Endothelial cell of umbilical vein (primary cell): Measurements from ENCODE around the gene PKP3. TPM values are rescaled to one million over a fixed set of nuclear protein-coding genes. Genes with fewer than 3 reads are reported as not detected.

ENCODE experiments used
- BruUV-seq: library from RNA; stranded (reverse); fragments of 400-500 nt; replicated peaks from 2 replicates; lab custom pipeline; 2021; lab: Mats Ljungman, UMichigan
- CTCF ChIA-PET: fragments of 300-600, 350-600 bp; sonication (Branson Sonifier 250); formaldehyde crosslinking; loops from one replicate; lab custom pipeline; 2021; ENCODE audit warnings: antibody characterized with exemption, inconsistent platforms; lab: Charles Lee
- POLR2A ChIA-PET: fragments of 300-600, 350-600 bp; sonication (Branson Sonifier 250); formaldehyde crosslinking; loops from one replicate; lab custom pipeline; 2021; ENCODE audit warnings: antibody characterized with exemption, inconsistent platforms; lab: Charles Lee
- DNase-seq: peaks from one replicate; pipeline ENCODE4 v3.0.0-alpha.2; 2011; ENCODE audit warnings: low read depth, low spot score
- FAIRE-seq: peaks from 2 replicates; lab custom pipeline; 2011; peaks lifted over from hg19 to GRCh38; lab: Jason Lieb, UNC
- H2AFZ ChIP-seq: 2 replicates; pipeline ENCODE4 v1.6.0; 2012; ENCODE audit warnings: low read depth, low read length, control low read depth, inconsistent platforms
- H3K27ac ChIP-seq: 2 replicates; pipeline ENCODE4 v1.5.1; 2011; ENCODE audit warnings: low read depth, mild to moderate bottlenecking, control low read depth, low read length, moderate library complexity; ENCODE audit not compliant: insufficient read depth
- H3K27me3 ChIP-seq, 2 experiments: 2 replicates each; pipeline versions ENCODE4 v1.6.0 to v1.6.1; 2011; ENCODE audit warnings: low read length in 2 of 2, mixed read lengths in 1 of 2; ENCODE audit not compliant: control insufficient read depth in 2 of 2, insufficient read depth in 2 of 2
- H3K36me3 ChIP-seq, 2 experiments: 2 replicates in 1 of 2; 3 replicates in 1 of 2; pipeline ENCODE4 v1.5.1; 2011; ENCODE audit warnings: low read length in 2 of 2, mild to moderate bottlenecking in 1 of 2, moderate library complexity in 1 of 2; ENCODE audit not compliant: control insufficient read depth in 2 of 2, insufficient read depth in 2 of 2; ENCODE audit errors: extremely low read depth in 1 of 2
- H3K4me1 ChIP-seq: 3 replicates; pipeline ENCODE4 v1.5.1; 2011; ENCODE audit warnings: mild to moderate bottlenecking, low read length; ENCODE audit not compliant: control insufficient read depth, insufficient read depth; ENCODE audit errors: extremely low read depth
- H3K4me2 ChIP-seq: 2 replicates; pipeline ENCODE4 v1.6.1; 2011; ENCODE audit warnings: low read length, control low read depth, mixed read lengths; ENCODE audit not compliant: insufficient read depth
- H3K4me3 ChIP-seq, 3 experiments: fragments of 200-600 bp in 1 of 3; sonication (generic), shearing (Covaris generic) in 1 of 3; replicated peaks in 1 of 3; 2 replicates each; pipeline ENCODE4 v1.5.1; 2011 to 2016; ENCODE audit warnings: control low read depth in 3 of 3, low read length in 3 of 3, mild to moderate bottlenecking in 2 of 3, inconsistent platforms in 1 of 3, low read depth in 1 of 3, moderate library complexity in 1 of 3; ENCODE audit not compliant: insufficient read depth in 1 of 3
- H3K79me2 ChIP-seq: 2 replicates; pipeline ENCODE4 v1.6.0; 2012; ENCODE audit warnings: low read length, inconsistent platforms; ENCODE audit not compliant: control insufficient read depth, insufficient read depth
- H3K9ac ChIP-seq: replicated peaks from 2 replicates; pipeline ENCODE3; 2011; ENCODE audit warnings: low read length, control low read depth; ENCODE audit not compliant: insufficient read depth; ENCODE audit errors: extremely low read depth
- H3K9me1 ChIP-seq: replicated peaks from 3 replicates; pipeline ENCODE4 v1.6.0; 2011; ENCODE audit warnings: mild to moderate bottlenecking, low read length; ENCODE audit not compliant: control insufficient read depth, insufficient read depth; ENCODE audit errors: extremely low read depth
- H3K9me3 ChIP-seq: replicated peaks from 2 replicates; pipeline ENCODE4 v1.5.1; 2012; ENCODE audit warnings: low read length, inconsistent platforms; ENCODE audit not compliant: control insufficient read depth, insufficient read depth
- H4K20me1 ChIP-seq: replicated peaks from 2 replicates; pipeline ENCODE3; 2011; ENCODE audit warnings: mild to moderate bottlenecking, low read length; ENCODE audit not compliant: control insufficient read depth, insufficient read depth; ENCODE audit errors: extremely low read depth
- EZH2 ChIP-seq: IDR thresholded peaks from 2 replicates; pipeline ENCODE4 v1.6.1; 2012; ENCODE audit warnings: borderline replicate concordance, low read depth, mild to moderate bottlenecking, moderate library complexity, low read length, inconsistent platforms; ENCODE audit not compliant: severe bottlenecking
- FOS ChIP-seq: IDR thresholded peaks from 2 replicates; pipeline ENCODE4 v1.6.1; 2011; ENCODE audit warnings: mild to moderate bottlenecking, low read length, moderate library complexity, borderline replicate concordance; ENCODE audit not compliant: insufficient read depth
- GATA2 ChIP-seq: IDR thresholded peaks from 2 replicates; pipeline ENCODE4 v1.7.0; 2011; ENCODE audit warnings: low read depth, mild to moderate bottlenecking, moderate library complexity, mixed read lengths, low read length; ENCODE audit not compliant: insufficient read length, insufficient read depth
- JUN ChIP-seq: IDR thresholded peaks from 2 replicates; pipeline ENCODE4 v1.6.1; 2011; ENCODE audit warnings: borderline replicate concordance, low read depth; ENCODE audit not compliant: insufficient read length, insufficient read depth
- MYC ChIP-seq: IDR thresholded peaks from one replicate; pipeline ENCODE4 v1.6.1; 2011; ENCODE audit warnings: mild to moderate bottlenecking, low read depth, low read length
- POLR2A ChIP-seq: IDR thresholded peaks from 2 replicates; pipeline ENCODE4 v1.6.1; 2012; ENCODE audit warnings: low read depth, mild to moderate bottlenecking, control low read depth, low read length
- POLR2AphosphoS5 ChIP-seq: IDR thresholded peaks from 2 replicates; pipeline ENCODE4 v1.6.1; 2012; ENCODE audit warnings: low read depth, mild to moderate bottlenecking, control low read depth, low read length, moderate library complexity; ENCODE audit not compliant: insufficient read depth
- dilution Hi-C: fragments of 300-500 bp; cut with MboI; formaldehyde crosslinking; loops from one replicate; pipeline ENCODE4 v1.15.0; 2019; ENCODE audit warnings: low sequenced_read_pairs; ENCODE audit not compliant: extremely low pct_ligation_motif_present
- intact Hi-C: fragments of 100-400 bp; cut with micrococcal nuclease; formaldehyde crosslinking; loops from one replicate; pipeline ENCODE4 v1.10.0; 2022
- polyA plus RNA-seq, 4 experiments: library from polyadenylated mRNA; depleted of rRNA in 3 of 4; stranded (reverse) in 3 of 4; unstranded in 1 of 4; fragments of >200 nt; gene quantifications; 2 replicates each; pipeline versions ENCODE4 v1.2.1 to v1.2.3, GENCODE V29; 2011 to 2012; ENCODE audit warnings: missing spikeins in 1 of 4
- small RNA-seq: library from RNA; depleted of rRNA; stranded (forward); fragments of <200 nt; gene quantifications from one replicate; pipeline ENCODE3, GENCODE V24; 2012; ENCODE audit warnings: low replicate concordance, low read depth; ENCODE audit not compliant: insufficient read depth, insufficient read length
- total RNA-seq: library from RNA; stranded (reverse); gene quantifications from 2 replicates; pipeline ENCODE4 v1.2.3, GENCODE V29; 2021
- TF ChIP-seq, protein P1 (sequence below), 2 donors: IDR thresholded peaks; 1 replicate in 1 of 2; 2 replicates in 1 of 2; pipeline ENCODE4 v1.5.1; 2011; ENCODE audit warnings: low read length in 2 of 2, mild to moderate bottlenecking in 2 of 2, moderate library complexity in 2 of 2, control low read depth in 1 of 2, inconsistent platforms in 1 of 2, low read depth in 1 of 2; ENCODE audit not compliant: insufficient read depth in 1 of 2; ENCODE audit errors: extremely low read depth in 1 of 2
- TF ChIP-seq, protein P2 (sequence below): IDR thresholded peaks from 2 replicates; pipeline ENCODE4 v1.6.1; 2011; ENCODE audit not compliant: insufficient read depth, insufficient read length

PKP3 gene
- total and polyA plus RNA-seq, 2 donors (not counting 3 experiments of a cell fraction or from before 2014, with no cell fraction given), result 0.27 to 0.59 TPM

DNA sequence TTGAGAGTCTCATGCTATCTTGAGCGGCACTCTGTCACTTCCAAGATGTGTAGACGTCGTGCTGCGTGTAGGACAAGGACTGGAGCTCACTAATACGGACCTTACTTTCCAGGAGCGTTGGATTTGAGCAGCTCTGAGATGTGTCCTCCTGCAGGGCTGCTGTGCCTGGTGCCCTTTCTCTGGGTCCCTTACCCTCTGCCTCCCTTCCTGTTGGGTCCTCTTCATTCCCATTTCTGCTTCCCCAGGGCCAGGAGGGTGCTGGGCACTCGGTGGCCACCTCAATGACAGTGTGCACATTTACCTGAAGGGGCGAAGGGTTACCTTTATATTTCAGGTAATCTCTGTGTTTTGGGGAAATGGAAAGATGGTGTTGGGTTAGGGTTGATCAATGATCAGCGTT lies 60.0 kb downstream of the PKP3 start:
- H2AFZ ChIP-seq, result no peak overlapping the region
- DNase-seq (no peak), FAIRE-seq (no peak)
- no peaks in the 10 kb centered on the region for H3K9me3 ChIP-seq
- TF ChIP-seq JUN (no peak), FOS (no peak), MYC (no peak), EZH2 (no peak), POLR2AphosphoS5 (no peak), GATA2 (no peak), POLR2A (no peak)
- TF ChIP-seq, protein P1, sequence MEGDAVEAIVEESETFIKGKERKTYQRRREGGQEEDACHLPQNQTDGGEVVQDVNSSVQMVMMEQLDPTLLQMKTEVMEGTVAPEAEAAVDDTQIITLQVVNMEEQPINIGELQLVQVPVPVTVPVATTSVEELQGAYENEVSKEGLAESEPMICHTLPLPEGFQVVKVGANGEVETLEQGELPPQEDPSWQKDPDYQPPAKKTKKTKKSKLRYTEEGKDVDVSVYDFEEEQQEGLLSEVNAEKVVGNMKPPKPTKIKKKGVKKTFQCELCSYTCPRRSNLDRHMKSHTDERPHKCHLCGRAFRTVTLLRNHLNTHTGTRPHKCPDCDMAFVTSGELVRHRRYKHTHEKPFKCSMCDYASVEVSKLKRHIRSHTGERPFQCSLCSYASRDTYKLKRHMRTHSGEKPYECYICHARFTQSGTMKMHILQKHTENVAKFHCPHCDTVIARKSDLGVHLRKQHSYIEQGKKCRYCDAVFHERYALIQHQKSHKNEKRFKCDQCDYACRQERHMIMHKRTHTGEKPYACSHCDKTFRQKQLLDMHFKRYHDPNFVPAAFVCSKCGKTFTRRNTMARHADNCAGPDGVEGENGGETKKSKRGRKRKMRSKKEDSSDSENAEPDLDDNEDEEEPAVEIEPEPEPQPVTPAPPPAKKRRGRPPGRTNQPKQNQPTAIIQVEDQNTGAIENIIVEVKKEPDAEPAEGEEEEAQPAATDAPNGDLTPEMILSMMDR (IDR thresholded peaks at IDR 0.05; ENCODE audit: extremely low read depth in 1 of 2, insufficient read depth in 1 of 2, low read depth in 1 of 2, low read length in 2 of 2), result no peak
- TF ChIP-seq, protein P2, sequence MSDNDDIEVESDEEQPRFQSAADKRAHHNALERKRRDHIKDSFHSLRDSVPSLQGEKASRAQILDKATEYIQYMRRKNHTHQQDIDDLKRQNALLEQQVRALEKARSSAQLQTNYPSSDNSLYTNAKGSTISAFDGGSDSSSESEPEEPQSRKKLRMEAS, result no peak
- H3K9me1 ChIP-seq, result no peaks in the 10 kb centered on the region
- H4K20me1 ChIP-seq, result no peaks in the 10 kb centered on the region
- no peaks in the 10 kb centered on the region for H3K27me3 ChIP-seq
- ChIA-PET CTCF (interaction anchor here (0.7 kb wide), 1 partner anchor 16 kb away, joined by 3 read pairs; no protein-coding TSS in a partner anchor), POLR2A (no interaction called here)
- H3K4me1 ChIP-seq, result peaks cover 8% of the 10 kb centered on the region
- intact Hi-C loops, result no loop called here
- dilution Hi-C loops, result no loop called here
- H3K36me3 ChIP-seq, result peaks cover 0 to 19% of the 10 kb centered on the region in 2 experiments
- H3K4me3 ChIP-seq, result no peak overlapping the region
- H3K4me2 ChIP-seq, result no peak overlapping the region
- no TSS peak for BruUV-seq
- H3K79me2 ChIP-seq, result peaks cover 65% of the 10 kb centered on the region
- H3K9ac ChIP-seq, result no peak overlapping the region
- H3K27ac ChIP-seq, result no peak overlapping the region

Small RNAs within 50 kb of the gene (small RNA-seq; reads per million reads assigned to genes)
- not detected for gene RN7SL838P

Other genes with a start within 250 kb of the PKP3 start
- not detected in 2 replicates for gene SCGB1C1, start 201.1 kb upstream of the PKP3 start, total RNA-seq
- gene SCGB1C1, start 201.1 kb upstream of the PKP3 start, polyA plus RNA-seq, result not detected in 2 replicates
- 31.0 and 35.5 TPM in 2 replicates for gene BET1L, start 186.8 kb upstream of the PKP3 start, total RNA-seq
- 80.0 and 90.0 TPM in 2 replicates for gene BET1L, start 186.8 kb upstream of the PKP3 start, polyA plus RNA-seq
- 112 and 119 TPM in 2 replicates for gene RIC8A, start 186.5 kb upstream of the PKP3 start, total RNA-seq
- gene RIC8A, start 186.5 kb upstream of the PKP3 start, polyA plus RNA-seq, result 143 and 165 TPM in 2 replicates
- 12.0 and 14.9 TPM in 2 replicates for gene SIRT3, start 157.9 kb upstream of the PKP3 start, total RNA-seq
- 17.6 and 18.3 TPM in 2 replicates for gene SIRT3, start 157.9 kb upstream of the PKP3 start, polyA plus RNA-seq
- 168 and 179 TPM in 2 replicates for gene PSMD13, start 157.2 kb upstream of the PKP3 start, total RNA-seq
- gene PSMD13, start 157.2 kb upstream of the PKP3 start, polyA plus RNA-seq, result 175 and 214 TPM in 2 replicates
- gene NLRP6, start 115.8 kb upstream of the PKP3 start, total RNA-seq, result not detected in 2 replicates
- not detected in 2 replicates for gene NLRP6, start 115.8 kb upstream of the PKP3 start, polyA plus RNA-seq
- gene PGGHG, start 105.1 kb upstream of the PKP3 start, total RNA-seq, result 42.4 and 48.1 TPM in 2 replicates
- gene PGGHG, start 105.1 kb upstream of the PKP3 start, polyA plus RNA-seq, result 31.6 and 37.9 TPM in 2 replicates
- not detected in 2 replicates for gene IFITM5, start 94.7 kb upstream of the PKP3 start, total RNA-seq
- gene IFITM5, start 94.7 kb upstream of the PKP3 start, polyA plus RNA-seq, result not detected in 2 replicates
- 219 and 263 TPM in 2 replicates for gene IFITM2, start 86.4 kb upstream of the PKP3 start, total RNA-seq
- 1,135 and 1,428 TPM in 2 replicates for gene IFITM2, start 86.4 kb upstream of the PKP3 start, polyA plus RNA-seq
- gene IFITM1, start 80.2 kb upstream of the PKP3 start, total RNA-seq, result 4.0 and 11.5 TPM in 2 replicates
- gene IFITM1, start 80.2 kb upstream of the PKP3 start, polyA plus RNA-seq, result 24.6 and 34.1 TPM in 2 replicates
- gene IFITM3, start 73.3 kb upstream of the PKP3 start, total RNA-seq, result 323 and 416 TPM in 2 replicates
- gene IFITM3, start 73.3 kb upstream of the PKP3 start, polyA plus RNA-seq, result 950 and 1,150 TPM in 2 replicates
- gene B4GALNT4, start 24.7 kb upstream of the PKP3 start, total RNA-seq, result 5.2 and 9.6 TPM in 2 replicates
- gene B4GALNT4, start 24.7 kb upstream of the PKP3 start, polyA plus RNA-seq, result 7.9 and 9.2 TPM in 2 replicates
- gene SIGIRR, start 20.8 kb downstream of the PKP3 start, total RNA-seq, result 51.9 and 52.3 TPM in 2 replicates
- gene SIGIRR, start 20.8 kb downstream of the PKP3 start, polyA plus RNA-seq, result 70.9 and 104 TPM in 2 replicates
- 0.12 TPM in 1 of 2 replicates, not detected in the other for gene ANO9, start 47.8 kb downstream of the PKP3 start, total RNA-seq
- 0.23 and 0.32 TPM in 2 replicates for gene ANO9, start 47.8 kb downstream of the PKP3 start, polyA plus RNA-seq
- gene PTDSS2, start 56.1 kb downstream of the PKP3 start, total RNA-seq, result 41.4 and 44.2 TPM in 2 replicates
- gene PTDSS2, start 56.1 kb downstream of the PKP3 start, polyA plus RNA-seq, result 46.8 and 60.8 TPM in 2 replicates
- 143 and 144 TPM in 2 replicates for gene RNH1, start 113.0 kb downstream of the PKP3 start, total RNA-seq
- gene RNH1, start 113.0 kb downstream of the PKP3 start, polyA plus RNA-seq, result 198 and 276 TPM in 2 replicates
- 103 TPM in 2 replicates for gene HRAS, start 141.4 kb downstream of the PKP3 start, total RNA-seq
- 105 and 109 TPM in 2 replicates for gene HRAS, start 141.4 kb downstream of the PKP3 start, polyA plus RNA-seq
- gene LRRC56, start 143.3 kb downstream of the PKP3 start, total RNA-seq, result 0.55 and 0.90 TPM in 2 replicates
- gene LRRC56, start 143.3 kb downstream of the PKP3 start, polyA plus RNA-seq, result 0.47 and 0.64 TPM in 2 replicates
- 1.8 and 2.1 TPM in 2 replicates for gene LMNTD2, start 166.5 kb downstream of the PKP3 start, total RNA-seq
- gene LMNTD2, start 166.5 kb downstream of the PKP3 start, polyA plus RNA-seq, result 2.6 and 3.9 TPM in 2 replicates
- gene RASSF7, start 166.8 kb downstream of the PKP3 start, total RNA-seq, result 12.2 and 14.1 TPM in 2 replicates
- gene RASSF7, start 166.8 kb downstream of the PKP3 start, polyA plus RNA-seq, result 19.9 and 27.9 TPM in 2 replicates
- 38.8 and 39.4 TPM in 2 replicates for gene PHRF1, start 182.3 kb downstream of the PKP3 start, total RNA-seq
- gene PHRF1, start 182.3 kb downstream of the PKP3 start, polyA plus RNA-seq, result 14.2 and 14.8 TPM in 2 replicates
- 12.3 and 14.7 TPM in 2 replicates for gene IRF7, start 221.7 kb downstream of the PKP3 start, total RNA-seq
- gene IRF7, start 221.7 kb downstream of the PKP3 start, polyA plus RNA-seq, result 12.6 and 23.3 TPM in 2 replicates
- gene CDHR5, start 230.7 kb downstream of the PKP3 start, total RNA-seq, result not detected in 2 replicates
- not detected in 2 replicates for gene CDHR5, start 230.7 kb downstream of the PKP3 start, polyA plus RNA-seq
- not detected in 2 replicates for gene SCT, start 233.0 kb downstream of the PKP3 start, total RNA-seq
- gene SCT, start 233.0 kb downstream of the PKP3 start, polyA plus RNA-seq, result not detected in 2 replicates
- 0.24 TPM in 1 of 2 replicates, not detected in the other for gene DRD4, start 243.1 kb downstream of the PKP3 start, total RNA-seq
- gene DRD4, start 243.1 kb downstream of the PKP3 start, polyA plus RNA-seq, result not detected in 2 replicates